ENCODE results near the gene RIN2. TPM values are rescaled to one million over a fixed set of nuclear protein-coding genes. Genes with fewer than 3 reads are reported as not detected.

RIN2 gene
- total and polyA plus RNA-seq, 2 of the 13 experiments (the other 11 are each of a cell fraction or from before 2014, with no cell fraction given), result 2.5 to 5.1 TPM

GRCh38 chr20:19758501-19759331 is 658 bp downstream of the RIN2 start (continued):
- TF ChIP-seq ZNF678 (CRISPR knock-in tag; IDR thresholded peaks at IDR 0.05), result no peak
- TF ChIP-seq RARG (CRISPR knock-in tag; IDR thresholded peaks at IDR 0.05; ENCODE audit: low read depth), result no peak
- TF ChIP-seq ZNF772 (CRISPR knock-in tag; IDR thresholded peaks at IDR 0.05), result peak; percentile 41; the same call in 1 of the 2 replicates
- TF ChIP-seq ZNF703 (CRISPR knock-in tag; IDR thresholded peaks at IDR 0.05; ENCODE audit: borderline replicate concordance), result peak; percentile 45; the same call in 1 of the 2 replicates
- TF ChIP-seq HOXA5 (CRISPR knock-in tag; IDR thresholded peaks at IDR 0.05), result peak; percentile 100
- TF ChIP-seq HES4 (CRISPR knock-in tag; IDR thresholded peaks at IDR 0.05; ENCODE audit: borderline replicate concordance), result peak; percentile 47; the same call in 1 of the 2 replicates
- TF ChIP-seq NFAT5 (CRISPR knock-in tag; IDR thresholded peaks at IDR 0.05), result no peak
- 0 out of 2 replicates have a peak, but pooled peaks have one; percentile 11 for TF ChIP-seq ZBTB2 (CRISPR knock-in tag; IDR thresholded peaks at IDR 0.05; ENCODE audit: low read depth)
- peak; percentile 73 for TF ChIP-seq IKZF4 (CRISPR knock-in tag; IDR thresholded peaks at IDR 0.05; ENCODE audit: borderline replicate concordance, low read depth, not compliant biosample characterization)
- no peak for TF ChIP-seq ZNF530 (CRISPR knock-in tag; IDR thresholded peaks at IDR 0.05; ENCODE audit: low read depth)
- no peak for TF ChIP-seq ZNF484 (CRISPR knock-in tag; IDR thresholded peaks at IDR 0.05; ENCODE audit: borderline replicate concordance, low read depth)
- peak; percentile 86 for TF ChIP-seq SMAD9 (CRISPR knock-in tag; IDR thresholded peaks at IDR 0.05)
- TF ChIP-seq HCFC1 (IDR thresholded peaks at IDR 0.05; ENCODE audit: low read depth, low read length), result no peak
- peak; percentile 36; the same call in 1 of the 2 replicates for TF ChIP-seq ZNF224 (CRISPR knock-in tag; IDR thresholded peaks at IDR 0.05)
- TF ChIP-seq ZMAT3 (CRISPR knock-in tag; conservative IDR thresholded peaks at IDR 0.05), result peak; percentile 79; the same call in 1 of the 2 replicates
- peak; percentile 90 for TF ChIP-seq HNRNPLL (IDR thresholded peaks at IDR 0.05; ENCODE audit: low read depth, low read length, poor library complexity, severe bottlenecking)
- 0 out of 2 replicates have a peak, but pooled peaks have one; percentile 28 for TF ChIP-seq ZBTB26 (CRISPR knock-in tag; IDR thresholded peaks at IDR 0.05; ENCODE audit: borderline replicate concordance)
- peak; percentile 57; the same call in 1 of the 2 replicates for TF ChIP-seq ZNF230 (CRISPR knock-in tag; IDR thresholded peaks at IDR 0.05)
- TF ChIP-seq MEIS2 (CRISPR knock-in tag; IDR thresholded peaks at IDR 0.05), result peak; percentile 99
- peak; percentile 58; the same call in 1 of the 2 replicates for TF ChIP-seq CREB3 (CRISPR knock-in tag; IDR thresholded peaks at IDR 0.05)

Data from HepG2 (cell line).